ENCODE results near the gene CACNA1G. TPM values are rescaled to one million over a fixed set of nuclear protein-coding genes. Genes with fewer than 3 reads are reported as not detected.

Gene CACNA1G
- total RNA-seq, 1 donor from 2014 or later: 1.6 TPM

GRCh38 chr17:50527949-50528474, 32.5 kb upstream of the CACNA1G start:
- H3K4me1 Mint-ChIP-seq: peaks cover 18% of the 10 kb centered on the region
- no peaks in the 10 kb centered on the region for H3K79me2 ChIP-seq (ENCODE audit: low read depth)
- no peak overlapping the region for H3K9ac ChIP-seq
- no peaks in the 10 kb centered on the region for H3K9me3 ChIP-seq (ENCODE audit: low read depth)
- no peak for DNase-seq (ENCODE audit: low spot score)
- no peaks in the 10 kb centered on the region for H3K36me3 ChIP-seq
- no peaks in the 10 kb centered on the region for H3K36me3 Mint-ChIP-seq
- no peak overlapping the region for H3K4me3 ChIP-seq
- peaks cover 3% of the 10 kb centered on the region for H4K20me1 ChIP-seq (ENCODE audit: low read depth)
- no peaks in the 10 kb centered on the region for H3F3A ChIP-seq (ENCODE audit: low read depth)
- H3K27me3 Mint-ChIP-seq (ENCODE audit: insufficient read depth, low read depth): peaks cover 15% of the 10 kb centered on the region
- H3K4me1 ChIP-seq: peaks cover 13% of the 10 kb centered on the region
- H3K27ac Mint-ChIP-seq: no peak overlapping the region
- H2AFZ ChIP-seq (replicated peaks): no peak overlapping the region
- H3K4me3 Mint-ChIP-seq: no peak overlapping the region
- H3K9me3 Mint-ChIP-seq: no peaks in the 10 kb centered on the region
- peaks cover 21% of the 10 kb centered on the region for H3K27me3 ChIP-seq
- H3K4me2 ChIP-seq: no peak overlapping the region
- H3K27ac ChIP-seq: no peak overlapping the region
- no peak for TF ChIP-seq CTCF (IDR thresholded peaks at IDR 0.05)
- TF ChIP-seq EZH2 (IDR thresholded peaks at IDR 0.05): no peak
- no peak for TF ChIP-seq EZH2phosphoT487 (IDR thresholded peaks at IDR 0.05)

GRCh38 chr17:50529849-50530248, 30.7 kb upstream of the CACNA1G start:
- no peaks in the 10 kb centered on the region for H3F3A ChIP-seq (ENCODE audit: low read depth)
- no peak overlapping the region for H3K9ac ChIP-seq
- H3K4me2 ChIP-seq: no peak overlapping the region
- TF ChIP-seq EZH2 (IDR thresholded peaks at IDR 0.05): no peak
- TF ChIP-seq CTCF (IDR thresholded peaks at IDR 0.05): no peak
- TF ChIP-seq EZH2phosphoT487 (IDR thresholded peaks at IDR 0.05): no peak
- peaks cover 39% of the 10 kb centered on the region for H3K27me3 ChIP-seq
- H3K9me3 Mint-ChIP-seq: no peaks in the 10 kb centered on the region
- no peak overlapping the region for H3K27ac Mint-ChIP-seq
- peaks cover 23% of the 10 kb centered on the region for H3K27me3 Mint-ChIP-seq (ENCODE audit: insufficient read depth, low read depth)
- no peaks in the 10 kb centered on the region for H3K79me2 ChIP-seq (ENCODE audit: low read depth)
- H3K9me3 ChIP-seq (ENCODE audit: low read depth): no peaks in the 10 kb centered on the region
- no peak overlapping the region for H3K4me3 Mint-ChIP-seq
- no peak overlapping the region for H2AFZ ChIP-seq (replicated peaks)
- no peak overlapping the region for H3K27ac ChIP-seq
- H3K4me1 ChIP-seq: peaks cover 25% of the 10 kb centered on the region
- no peak overlapping the region for H3K4me3 ChIP-seq
- peaks cover 11% of the 10 kb centered on the region for H4K20me1 ChIP-seq (ENCODE audit: low read depth)
- no peaks in the 10 kb centered on the region for H3K36me3 Mint-ChIP-seq
- peaks cover 22% of the 10 kb centered on the region for H3K4me1 Mint-ChIP-seq
- H3K36me3 ChIP-seq: no peaks in the 10 kb centered on the region
- no peak for DNase-seq (ENCODE audit: low spot score)

- Histone ChIP-seq H3K4me3 (no peak overlapping the region), H3K79me2 (ENCODE audit: low read depth) (no peaks in the 10 kb centered on the region), H3K27me3 (peaks cover 42% of the 10 kb centered on the region), H4K20me1 (ENCODE audit: low read depth) (peaks cover 11% of the 10 kb centered on the region), H2AFZ (replicated peaks) (no peak overlapping the region), H3K27ac (no peak overlapping the region), H3K4me1 (peaks cover 25% of the 10 kb centered on the region), H3K9ac (no peak overlapping the region), H3K9me3 (ENCODE audit: low read depth) (no peaks in the 10 kb centered on the region), H3K4me2 (no peak overlapping the region), H3K36me3 (no peaks in the 10 kb centered on the region), H3F3A (ENCODE audit: low read depth) (no peaks in the 10 kb centered on the region)
- DNase-seq (ENCODE audit: low spot score): no peak
- Mint-ChIP-seq H3K27me3 (ENCODE audit: insufficient read depth, low read depth) (peaks cover 24% of the 10 kb centered on the region), H3K9me3 (no peaks in the 10 kb centered on the region), H3K4me1 (peaks cover 22% of the 10 kb centered on the region), H3K4me3 (peak overlapping the region; percentile 15), H3K36me3 (no peaks in the 10 kb centered on the region), H3K27ac (peak overlapping the region; percentile 15)
- TF ChIP-seq EZH2phosphoT487 (IDR thresholded peaks at IDR 0.05) (no peak), EZH2 (IDR thresholded peaks at IDR 0.05) (no peak), CTCF (IDR thresholded peaks at IDR 0.05) (no peak)
These were observed 29.0 kb upstream of the CACNA1G start for GRCh38 chr17:50531428-50532025.
